Gastroesophageal sphincter (tissue), 4 donors: ENCODE data around the gene LITAFD. TPM values are rescaled to one million over a fixed set of nuclear protein-coding genes. Genes with fewer than 3 reads are reported as not detected.
A peak's percentile ranks its signal among the peaks of the same experiment; 100 is the strongest.
"Not testable (repeated sequence)": the region's sequence is repeated elsewhere in the genome, so short reads cannot be mapped to it uniquely, and the experiment has no call there.

Source experiments
- ATAC-seq: fragments of 150-250 bp; one replicate; pipeline ENCODE4 v1.9.1; 2016; ENCODE audit warnings: mild to moderate bottlenecking, moderate library complexity
- H3K27ac ChIP-seq, 4 donors: fragments of 200-600 bp; sonication (generic) in 3 of 4; 1 replicate in 3 of 4; 2 replicates in 1 of 4; pipeline ENCODE4 v1.5.1; 2016 to 2019
- H3K27me3 ChIP-seq: fragments of 200-600 bp; sonication (generic); one replicate; pipeline ENCODE4 v1.5.1; 2019
- H3K36me3 ChIP-seq, 2 donors: fragments of 200-600 bp; sonication (generic); one replicate each; pipeline ENCODE4 v1.5.1; 2019; ENCODE audit warnings: control low read depth in 1 of 2
- H3K4me1 ChIP-seq, 3 donors: fragments of 200-600 bp; sonication (generic); 1 replicate in 2 of 3; 2 replicates in 1 of 3; pipeline ENCODE4 v1.5.1; 2016 to 2019; ENCODE audit warnings: control low read depth in 2 of 3
- H3K4me3 ChIP-seq, 2 donors: fragments of 200-600 bp; sonication (generic); one replicate each; pipeline ENCODE4 v1.5.1; 2019; ENCODE audit warnings: mild to moderate bottlenecking in 1 of 2, moderate library complexity in 1 of 2
- H3K9me3 ChIP-seq, 3 donors: fragments of 200-600 bp; sonication (generic); one replicate each; pipeline ENCODE4 v1.5.1; 2017 to 2019; ENCODE audit warnings: control low read depth in 2 of 3
- EP300 ChIP-seq: sonication (generic); formaldehyde crosslinking; IDR thresholded peaks from one replicate; pipeline ENCODE4 v1.6.1; 2017; ENCODE audit warnings: antibody characterized with exemption, mild to moderate bottlenecking
- POLR2A ChIP-seq, 2 donors: fragments of 450-650 bp; IDR thresholded peaks; one replicate each; pipeline ENCODE4 v1.6.1; 2017; ENCODE audit warnings: antibody characterized with exemption in 2 of 2, mild to moderate bottlenecking in 2 of 2, moderate library complexity in 1 of 2
- POLR2AphosphoS5 ChIP-seq: sonication (generic); formaldehyde crosslinking; IDR thresholded peaks from one replicate; pipeline ENCODE4 v1.6.1; 2017; ENCODE audit warnings: antibody characterized with exemption
- WGBS, 2 donors: methylation state at CpG; one replicate each; pipeline ENCODE4 v1.1.5; 2018; ENCODE audit warnings: low coverage in 1 of 2; 5-methylcytosine and 5-hydroxymethylcytosine counted together
- total RNA-seq, 4 donors: library from RNA; depleted of rRNA; stranded (reverse); fragments of >200 nt; gene quantifications; one replicate each; pipeline ENCODE4 v1.1.0, GENCODE V29; 2016
- TF ChIP-seq, protein P1 (sequence below), 4 experiments: fragments of 200-600 bp in 2 of 4; fragments of 450-650 bp in 2 of 4; sonication (generic) in 1 of 4; IDR thresholded peaks; one replicate each; pipeline ENCODE4 v1.5.1; 2017 to 2019; ENCODE audit warnings: antibody characterized with exemption in 4 of 4, mild to moderate bottlenecking in 2 of 4, moderate library complexity in 2 of 4

LITAFD gene
- not detected for total RNA-seq

DNA sequence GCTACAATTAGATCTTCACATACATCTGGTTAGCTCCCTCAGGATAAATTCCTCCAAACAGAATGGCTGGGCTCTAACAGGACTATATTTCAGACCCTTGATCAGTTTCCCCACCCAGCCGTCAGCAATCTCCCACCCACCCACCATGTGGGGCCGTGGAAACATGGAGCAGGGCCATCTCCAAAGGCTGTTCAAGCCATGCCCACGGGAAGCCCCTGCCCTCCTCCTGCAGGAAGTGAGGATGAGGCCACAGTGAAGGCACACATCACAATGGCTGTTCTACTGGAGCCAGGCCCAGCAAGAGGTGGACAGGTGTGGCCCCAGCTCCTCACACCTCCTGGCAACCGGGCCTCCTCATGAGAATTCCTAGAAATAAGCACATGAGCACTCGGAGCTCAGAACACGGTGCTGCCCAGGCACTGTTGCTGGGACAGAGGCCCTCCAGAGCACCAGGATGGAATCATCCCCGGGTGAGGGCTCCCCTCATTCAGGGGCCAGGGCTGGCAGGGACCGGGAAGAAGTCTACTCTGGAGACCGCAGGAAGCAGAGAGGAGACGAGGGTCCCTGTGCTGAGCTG is at the start of gene LITAFD:
LITAFD (plus strand) TSS at position 311 of the 577 bp plus-strand sequence. CDS start 2,005 bp downstream, outside the sequence.
- no peak within 1 kb of the TSS for H3K4me3 ChIP-seq
- no peak for ATAC-seq
- 20% methylated on average over 1 of the region's 10 CpGs; no CpG with 5 or more reads in 1 of the 2 donors for WGBS, 2 donors
- H3K9me3 ChIP-seq: no peaks in the 10 kb centered on the region
- H3K27me3 ChIP-seq: peaks cover 56% of the 10 kb centered on the region
- no peak within 1 kb of the TSS for H3K27ac ChIP-seq
- peaks cover 0 to 23% (median 10%) of the 10 kb centered on the region in 3 donors for H3K4me1 ChIP-seq
- no peaks in the 10 kb centered on the region for H3K36me3 ChIP-seq
- TF ChIP-seq POLR2AphosphoS5 (no peak), POLR2A (IDR thresholded peaks at IDR 0.05) (no peak), EP300 (no peak)
- TF ChIP-seq, protein P1, sequence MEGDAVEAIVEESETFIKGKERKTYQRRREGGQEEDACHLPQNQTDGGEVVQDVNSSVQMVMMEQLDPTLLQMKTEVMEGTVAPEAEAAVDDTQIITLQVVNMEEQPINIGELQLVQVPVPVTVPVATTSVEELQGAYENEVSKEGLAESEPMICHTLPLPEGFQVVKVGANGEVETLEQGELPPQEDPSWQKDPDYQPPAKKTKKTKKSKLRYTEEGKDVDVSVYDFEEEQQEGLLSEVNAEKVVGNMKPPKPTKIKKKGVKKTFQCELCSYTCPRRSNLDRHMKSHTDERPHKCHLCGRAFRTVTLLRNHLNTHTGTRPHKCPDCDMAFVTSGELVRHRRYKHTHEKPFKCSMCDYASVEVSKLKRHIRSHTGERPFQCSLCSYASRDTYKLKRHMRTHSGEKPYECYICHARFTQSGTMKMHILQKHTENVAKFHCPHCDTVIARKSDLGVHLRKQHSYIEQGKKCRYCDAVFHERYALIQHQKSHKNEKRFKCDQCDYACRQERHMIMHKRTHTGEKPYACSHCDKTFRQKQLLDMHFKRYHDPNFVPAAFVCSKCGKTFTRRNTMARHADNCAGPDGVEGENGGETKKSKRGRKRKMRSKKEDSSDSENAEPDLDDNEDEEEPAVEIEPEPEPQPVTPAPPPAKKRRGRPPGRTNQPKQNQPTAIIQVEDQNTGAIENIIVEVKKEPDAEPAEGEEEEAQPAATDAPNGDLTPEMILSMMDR (IDR thresholded peaks at IDR 0.05): no peak

DNA sequence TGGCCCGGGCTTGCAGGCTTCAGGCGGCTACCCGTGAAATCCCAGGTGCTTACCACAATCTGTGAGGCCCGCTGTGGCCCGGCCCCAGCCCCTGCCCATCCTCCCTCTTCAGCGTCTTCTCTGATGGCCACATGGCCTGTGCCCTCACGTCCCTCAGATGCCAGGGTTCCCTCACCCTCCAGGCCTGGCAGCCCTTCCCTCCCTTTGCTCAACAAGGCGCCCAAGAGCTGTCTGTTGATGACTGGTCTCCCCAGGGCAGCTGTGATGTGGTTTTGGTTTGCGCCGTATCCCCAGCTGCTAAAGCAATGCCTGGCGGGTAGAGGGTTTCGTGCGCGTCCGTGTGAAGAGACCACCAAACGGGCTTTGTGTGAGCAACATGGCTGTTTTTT is 49.4 kb upstream of the LITAFD start:
- no peaks in the 10 kb centered on the region for H3K4me1 ChIP-seq
- no peak for ATAC-seq
- H3K27me3 ChIP-seq: no peaks in the 10 kb centered on the region
- no peak overlapping the region for H3K27ac ChIP-seq
- H3K9me3 ChIP-seq: no peaks in the 10 kb centered on the region
- TF ChIP-seq EP300 (no peak), POLR2A (IDR thresholded peaks at IDR 0.05) (no peak)
- TF ChIP-seq, protein P1 (IDR thresholded peaks at IDR 0.05): no peak
- WGBS, 2 donors: 83% methylated on average over 12 of the region's 16 CpGs; no CpG with 5 or more reads in 1 of the 2 donors
- no peak overlapping the region for H3K4me3 ChIP-seq
- H3K36me3 ChIP-seq: peaks cover 0 to 37% of the 10 kb centered on the region in 2 donors

DNA sequence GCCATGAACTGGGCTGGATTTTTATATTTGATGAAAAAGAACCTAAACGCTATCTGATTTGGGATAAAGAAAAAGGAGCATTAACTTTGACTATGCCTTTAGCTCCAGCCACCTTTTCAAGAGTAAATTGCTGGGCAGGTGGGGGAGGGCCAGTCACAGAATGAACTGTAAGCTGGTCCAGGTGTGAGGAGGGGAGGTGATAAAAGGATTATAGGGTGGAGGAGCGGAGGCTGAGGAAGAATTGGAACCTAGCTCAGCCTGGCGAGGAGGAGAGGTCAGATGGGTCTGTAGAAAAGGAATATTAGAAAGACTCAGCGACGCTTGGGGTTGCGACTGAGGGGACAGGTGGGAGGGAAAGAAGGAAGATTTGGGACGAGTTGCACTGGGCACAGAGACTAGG is 45.4 kb upstream of the LITAFD start:
- not testable (repeated sequence) for H3K4me1 ChIP-seq, H3K4me3 ChIP-seq, H3K27me3 ChIP-seq, ATAC-seq, H3K9me3 ChIP-seq, H3K27ac ChIP-seq, H3K36me3 ChIP-seq
- WGBS, 2 donors: 81 to 94% methylated on average over 2 to 7 of the region's 7 CpGs

DNA sequence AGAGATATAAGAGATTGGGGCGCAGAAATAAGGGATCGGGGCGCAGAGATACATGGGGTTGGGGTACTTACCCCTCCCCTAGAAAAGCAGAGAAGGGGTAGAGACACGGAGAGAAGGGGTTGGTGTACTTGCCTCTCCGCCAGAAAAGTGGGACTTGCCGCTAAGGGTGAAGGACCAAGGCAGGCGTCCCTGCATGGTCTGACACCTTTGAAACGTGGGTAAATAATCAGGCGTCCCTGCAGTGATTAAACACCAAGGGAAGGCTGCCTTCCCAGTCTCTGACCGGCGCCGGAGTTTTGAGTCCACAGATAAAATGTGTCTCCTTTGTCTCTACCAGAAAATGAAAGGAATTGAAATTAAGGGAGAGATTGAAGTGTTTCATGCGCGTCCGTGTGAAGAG is 44.6 kb upstream of the LITAFD start:
- H3K27ac ChIP-seq, ATAC-seq, H3K4me3 ChIP-seq, H3K36me3 ChIP-seq, H3K9me3 ChIP-seq, H3K27me3 ChIP-seq, H3K4me1 ChIP-seq: not testable (repeated sequence)
- WGBS, 2 donors: 78 to 79% methylated on average over 4 to 11 of the region's 15 CpGs

DNA sequence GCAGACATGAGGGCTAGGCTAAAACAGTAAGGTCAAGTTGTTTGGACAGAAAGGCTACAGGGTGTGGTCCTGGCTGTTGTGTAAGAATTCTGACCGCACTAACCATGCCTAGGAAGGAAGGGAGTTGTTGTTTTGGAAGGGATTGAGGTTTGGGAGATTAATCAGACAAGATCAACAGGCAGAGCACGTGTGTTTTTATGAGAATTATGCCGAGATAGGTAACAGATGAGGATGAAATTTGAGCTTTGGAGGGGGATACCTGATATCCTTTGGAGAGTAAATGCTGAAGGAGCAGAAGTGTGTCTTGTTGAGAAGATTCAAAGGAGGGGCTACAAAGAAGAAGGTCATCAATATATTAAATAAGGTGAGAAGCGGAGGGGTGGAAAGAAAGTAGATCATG is 40.1 kb upstream of the LITAFD start:
- not testable (repeated sequence) for ATAC-seq, H3K9me3 ChIP-seq, H3K27me3 ChIP-seq, H3K36me3 ChIP-seq, H3K4me1 ChIP-seq
- H3K27ac ChIP-seq: peak overlapping the region in 2 of 4 donors; percentile 7 to 38
- peak overlapping the region in 1 of 2 donors; percentile 12 for H3K4me3 ChIP-seq
- WGBS, 2 donors: 46 to 93% methylated on average over 2 to 4 of the region's 4 CpGs

DNA sequence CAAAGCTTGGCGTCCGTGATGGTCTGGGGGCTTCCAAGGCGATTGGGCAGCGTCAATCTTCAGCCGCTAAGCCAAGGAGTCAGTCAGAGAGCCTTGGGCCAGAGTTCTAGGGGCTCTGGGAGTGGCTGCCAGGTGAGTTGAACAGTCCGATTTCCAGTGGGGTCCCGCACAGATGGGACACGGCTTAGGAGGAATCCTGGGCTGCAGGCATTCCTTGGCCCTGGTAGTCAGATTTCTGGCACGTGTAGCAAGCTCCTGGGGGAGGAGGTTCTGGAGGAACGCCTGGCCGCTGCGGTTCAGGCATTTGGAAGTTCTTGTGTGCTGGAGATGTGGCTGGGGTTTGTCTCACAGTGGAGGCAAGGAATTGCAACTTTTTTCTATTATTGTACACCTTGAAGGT is 38.9 kb upstream of the LITAFD start:
- ATAC-seq, H3K27ac ChIP-seq, H3K4me1 ChIP-seq, H3K27me3 ChIP-seq, H3K9me3 ChIP-seq, H3K4me3 ChIP-seq: not testable (repeated sequence)
- peaks cover 0 to 10% of the 10 kb centered on the region in 2 donors for H3K36me3 ChIP-seq
- WGBS, 2 donors: 73 to 100% methylated on average over 1 to 3 of the region's 12 CpGs

DNA sequence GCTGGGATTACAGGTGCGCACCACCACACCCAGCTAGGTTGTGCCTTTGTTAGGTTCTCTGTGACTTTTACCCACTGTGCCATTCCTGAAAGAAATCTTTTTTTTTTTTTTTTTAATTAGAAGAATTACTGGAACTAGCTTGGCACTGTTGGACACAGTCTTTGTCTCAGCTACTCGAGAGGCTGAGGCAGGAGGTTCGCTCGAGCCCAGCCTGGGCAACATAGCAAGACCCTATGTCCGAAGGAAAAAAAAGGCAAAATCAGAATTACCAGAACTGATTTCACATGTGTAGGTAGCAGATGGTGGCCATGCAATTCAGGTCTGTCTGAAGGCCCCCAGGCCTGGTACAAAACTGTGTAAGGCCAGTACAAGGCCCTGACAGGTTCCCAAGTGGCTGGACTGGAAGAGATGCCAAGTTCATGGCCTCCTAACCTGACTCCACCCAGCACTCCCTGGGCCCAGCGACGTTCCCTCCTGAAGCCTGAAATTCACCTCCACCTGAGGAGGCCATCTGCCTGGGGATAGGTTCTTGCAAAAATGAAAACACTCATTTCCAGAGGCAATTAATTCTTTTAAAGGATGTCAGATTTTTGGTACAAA is 36.4 kb upstream of the LITAFD start:
- no peak for ATAC-seq
- H3K27me3 ChIP-seq: no peaks in the 10 kb centered on the region
- H3K27ac ChIP-seq: no peak overlapping the region
- H3K4me1 ChIP-seq: peaks cover 0 to 17% (median 0%) of the 10 kb centered on the region in 3 donors
- TF ChIP-seq, protein P1 (IDR thresholded peaks at IDR 0.05): no peak
- TF ChIP-seq POLR2A (IDR thresholded peaks at IDR 0.05) (no peak), POLR2AphosphoS5 (no peak), EP300 (no peak)
- H3K9me3 ChIP-seq: no peaks in the 10 kb centered on the region
- H3K36me3 ChIP-seq: peaks cover 0 to 35% of the 10 kb centered on the region in 2 donors
- 96% methylated on average over 7 of the region's 7 CpGs; no CpG with 5 or more reads in 1 of the 2 donors for WGBS, 2 donors
- H3K4me3 ChIP-seq: no peak overlapping the region
